Fibroblast of pulmonary artery (primary cell): Measurements from ENCODE around the gene SLC2A11.
"Not testable (repeated sequence)": the region's sequence is repeated elsewhere in the genome, so short reads cannot be mapped to it uniquely, and the experiment has no call there.

Experiments used
- DNase-seq: peaks from one replicate; pipeline ENCODE4 v3.0.0-alpha.2; 2010; ENCODE audit warnings: low read depth
- H3K4me3 ChIP-seq: replicated peaks from 2 replicates; pipeline ENCODE4 v1.5.1; 2011; ENCODE audit warnings: low read depth, mild to moderate bottlenecking, control low read depth, low read length, moderate library complexity
- TF ChIP-seq, protein P1 (sequence below): IDR thresholded peaks from 2 replicates; pipeline ENCODE4 v1.5.1; 2011; ENCODE audit warnings: mild to moderate bottlenecking, control low read depth, low read length, inconsistent platforms; ENCODE audit errors: missing control alignments

Gene SLC2A11

DNA sequence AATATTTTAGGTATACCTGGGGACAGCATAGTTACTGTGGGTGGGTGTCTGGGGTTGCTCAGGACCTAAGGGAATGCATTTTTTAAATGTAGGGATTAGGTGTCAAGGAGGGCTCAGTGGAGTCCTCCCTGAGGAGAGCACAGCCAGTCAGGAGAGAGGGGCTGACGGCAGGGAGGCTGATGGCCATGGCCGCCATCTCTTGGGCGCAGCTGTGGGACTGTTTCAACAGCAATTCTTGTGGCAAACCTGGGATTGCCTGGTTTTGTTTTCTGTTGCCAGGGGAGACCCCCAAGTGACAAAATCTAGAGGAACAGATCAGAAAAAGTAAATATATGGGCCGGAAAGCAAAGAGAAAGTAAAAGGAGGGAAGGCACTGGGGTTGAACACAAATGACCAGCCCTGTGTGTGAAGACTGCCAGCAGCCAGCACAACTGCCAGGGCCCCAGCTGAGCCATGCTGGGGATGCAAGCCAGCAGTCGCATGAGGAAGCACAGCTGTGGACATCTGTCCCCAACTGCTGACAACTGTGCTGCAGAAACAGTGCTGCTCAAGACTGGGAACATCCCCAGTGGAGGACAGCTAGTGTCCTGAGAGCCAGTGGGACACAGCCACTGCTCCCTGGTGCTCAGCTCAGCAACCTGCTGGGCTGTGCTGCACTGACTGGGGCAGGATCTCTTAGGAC is 47.0 kb downstream of the SLC2A11 start:
- DNase-seq = no peak
- H3K4me3 ChIP-seq = no peak overlapping the region
- TF ChIP-seq, protein P1, sequence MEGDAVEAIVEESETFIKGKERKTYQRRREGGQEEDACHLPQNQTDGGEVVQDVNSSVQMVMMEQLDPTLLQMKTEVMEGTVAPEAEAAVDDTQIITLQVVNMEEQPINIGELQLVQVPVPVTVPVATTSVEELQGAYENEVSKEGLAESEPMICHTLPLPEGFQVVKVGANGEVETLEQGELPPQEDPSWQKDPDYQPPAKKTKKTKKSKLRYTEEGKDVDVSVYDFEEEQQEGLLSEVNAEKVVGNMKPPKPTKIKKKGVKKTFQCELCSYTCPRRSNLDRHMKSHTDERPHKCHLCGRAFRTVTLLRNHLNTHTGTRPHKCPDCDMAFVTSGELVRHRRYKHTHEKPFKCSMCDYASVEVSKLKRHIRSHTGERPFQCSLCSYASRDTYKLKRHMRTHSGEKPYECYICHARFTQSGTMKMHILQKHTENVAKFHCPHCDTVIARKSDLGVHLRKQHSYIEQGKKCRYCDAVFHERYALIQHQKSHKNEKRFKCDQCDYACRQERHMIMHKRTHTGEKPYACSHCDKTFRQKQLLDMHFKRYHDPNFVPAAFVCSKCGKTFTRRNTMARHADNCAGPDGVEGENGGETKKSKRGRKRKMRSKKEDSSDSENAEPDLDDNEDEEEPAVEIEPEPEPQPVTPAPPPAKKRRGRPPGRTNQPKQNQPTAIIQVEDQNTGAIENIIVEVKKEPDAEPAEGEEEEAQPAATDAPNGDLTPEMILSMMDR = no peak

DNA sequence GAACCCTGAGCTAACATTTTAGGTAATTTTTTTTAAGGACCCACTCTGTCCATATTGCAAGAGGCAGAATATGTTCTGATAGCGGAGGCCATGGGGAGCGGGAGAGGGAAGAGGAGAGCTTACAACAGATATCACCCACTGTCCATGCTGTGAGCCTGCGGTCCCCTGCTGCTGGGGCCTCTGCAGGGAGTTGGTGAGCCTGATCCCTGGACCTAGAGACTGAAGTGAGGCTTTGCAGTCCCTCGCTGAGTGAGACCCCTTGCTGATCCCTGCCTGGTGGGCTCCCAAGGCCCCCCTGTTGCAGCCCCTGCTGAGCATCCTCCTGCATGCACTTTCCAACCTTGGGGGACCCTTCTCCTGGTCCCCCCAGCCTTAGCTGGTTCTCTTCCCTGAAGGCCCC is 49.0 kb downstream of the SLC2A11 start:
- TF ChIP-seq, protein P1 = no peak
- H3K4me3 ChIP-seq = no peak overlapping the region
- no peak for DNase-seq

DNA sequence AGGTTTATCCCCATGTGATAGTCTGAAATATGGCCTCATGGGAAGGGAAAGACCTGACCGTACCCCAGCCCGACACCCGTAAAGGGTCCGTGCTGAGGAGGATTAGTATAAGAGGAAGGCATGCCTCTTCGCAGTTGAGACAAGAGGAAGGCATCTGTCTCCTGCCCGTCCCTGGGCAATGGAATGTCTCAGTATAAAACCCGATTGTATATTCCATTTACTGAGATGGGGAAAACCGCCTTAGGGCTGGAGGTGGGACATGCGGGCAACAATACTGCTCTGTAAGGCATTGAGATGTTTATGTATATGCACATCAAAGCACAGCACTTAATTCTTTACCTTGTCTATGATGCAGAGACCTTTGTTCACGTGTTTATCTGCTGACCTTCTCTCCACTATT is 49.7 kb downstream of the SLC2A11 start:
- not testable (repeated sequence) for H3K4me3 ChIP-seq, DNase-seq

DNA sequence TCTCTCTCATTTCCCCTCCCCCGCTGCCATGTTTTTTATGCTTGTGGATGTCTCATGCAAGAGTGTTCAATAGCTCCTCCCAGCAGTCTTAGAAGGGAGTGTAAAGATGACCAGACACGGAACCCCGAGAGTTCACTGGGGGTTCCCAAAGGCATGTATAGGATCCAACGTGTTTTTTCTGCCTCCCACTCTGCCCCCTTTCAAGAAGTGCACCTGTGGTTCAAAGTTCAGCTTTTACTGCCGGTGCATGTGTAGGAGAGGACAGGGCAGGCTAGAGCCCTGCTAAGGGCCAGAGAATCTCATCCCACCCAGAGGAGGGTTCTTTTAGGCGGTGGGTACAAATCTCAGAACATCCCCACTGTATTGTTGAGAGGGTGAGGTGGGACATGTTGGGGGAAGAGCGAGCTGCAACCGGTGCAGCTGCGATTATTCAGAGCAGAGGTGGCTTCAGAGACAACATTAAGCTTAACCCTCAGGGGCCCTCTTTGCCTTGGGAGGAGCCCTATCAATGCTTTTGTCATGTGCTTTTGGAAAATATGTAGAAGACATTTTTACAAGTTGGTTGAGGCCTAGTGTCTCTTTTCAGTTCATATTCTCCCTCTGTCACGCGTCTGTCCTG is 51.0 kb downstream of the SLC2A11 start:
- DNase-seq = no peak
- TF ChIP-seq, protein P1 = no peak
- no peak overlapping the region for H3K4me3 ChIP-seq

DNA sequence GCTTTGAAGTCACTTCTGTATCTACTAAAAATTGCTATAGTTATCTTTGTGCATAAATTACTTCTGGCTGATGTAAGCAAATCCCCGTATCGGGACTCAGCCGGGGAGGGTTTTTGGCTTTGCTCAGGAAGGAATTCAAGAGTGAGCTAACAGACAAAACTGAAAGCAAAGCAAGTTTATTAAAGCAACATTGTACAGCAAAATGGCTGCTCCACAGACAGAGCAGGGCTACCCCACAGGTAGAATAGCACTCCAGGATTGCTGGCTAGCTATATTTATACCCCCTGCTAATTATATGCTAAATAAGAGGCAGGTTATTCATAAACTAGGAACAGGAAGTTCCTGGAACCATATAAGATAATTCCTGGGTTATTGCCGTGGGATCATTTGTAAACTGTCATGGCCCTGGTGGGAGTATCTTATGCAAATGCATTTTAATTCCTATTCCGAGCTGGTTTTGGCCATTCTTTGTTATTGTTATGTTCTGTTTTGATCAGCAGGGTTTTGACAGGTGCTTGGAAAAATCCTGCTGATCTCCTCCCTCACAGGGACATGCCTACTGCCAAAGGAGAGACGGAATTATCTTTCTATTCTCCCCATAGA is 51.7 kb downstream of the SLC2A11 start:
- DNase-seq = peak; percentile 37
- no peak overlapping the region for H3K4me3 ChIP-seq
- TF ChIP-seq, protein P1 = no peak

DNA sequence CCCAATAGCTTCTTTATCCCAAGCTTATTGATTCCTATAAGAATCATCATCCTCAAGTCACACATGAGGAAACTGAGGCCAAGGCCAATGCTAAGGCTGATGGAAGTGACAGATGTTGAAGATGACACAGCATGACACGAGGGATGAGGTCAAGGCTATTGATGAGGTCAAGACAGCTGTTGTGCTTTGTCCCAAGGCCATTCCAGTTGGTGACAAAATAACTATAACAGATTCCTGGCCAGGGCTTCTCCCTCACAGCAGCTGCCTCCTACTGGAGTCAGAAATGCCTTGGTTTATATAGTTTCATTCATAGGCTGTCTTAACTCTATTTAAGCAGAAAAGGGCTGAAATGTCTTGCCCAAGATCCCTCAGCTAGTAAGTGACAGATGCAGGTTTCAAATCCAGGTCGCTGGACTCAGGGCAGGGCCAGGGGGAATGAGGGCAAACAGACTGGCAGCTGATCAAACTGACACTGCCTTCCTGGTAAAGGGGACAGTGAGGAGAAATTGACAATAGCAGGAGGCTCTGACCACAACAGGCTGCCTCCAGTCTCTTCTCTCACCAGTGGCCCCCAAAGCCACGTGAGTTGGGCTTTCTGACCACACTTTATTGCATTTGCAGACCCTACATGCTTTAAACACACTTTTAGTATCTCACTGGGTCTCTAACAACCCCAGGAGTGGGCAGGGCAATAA is 53.0 kb downstream of the SLC2A11 start:
- TF ChIP-seq, protein P1 = no peak
- no peak for DNase-seq
- no peak overlapping the region for H3K4me3 ChIP-seq

DNA sequence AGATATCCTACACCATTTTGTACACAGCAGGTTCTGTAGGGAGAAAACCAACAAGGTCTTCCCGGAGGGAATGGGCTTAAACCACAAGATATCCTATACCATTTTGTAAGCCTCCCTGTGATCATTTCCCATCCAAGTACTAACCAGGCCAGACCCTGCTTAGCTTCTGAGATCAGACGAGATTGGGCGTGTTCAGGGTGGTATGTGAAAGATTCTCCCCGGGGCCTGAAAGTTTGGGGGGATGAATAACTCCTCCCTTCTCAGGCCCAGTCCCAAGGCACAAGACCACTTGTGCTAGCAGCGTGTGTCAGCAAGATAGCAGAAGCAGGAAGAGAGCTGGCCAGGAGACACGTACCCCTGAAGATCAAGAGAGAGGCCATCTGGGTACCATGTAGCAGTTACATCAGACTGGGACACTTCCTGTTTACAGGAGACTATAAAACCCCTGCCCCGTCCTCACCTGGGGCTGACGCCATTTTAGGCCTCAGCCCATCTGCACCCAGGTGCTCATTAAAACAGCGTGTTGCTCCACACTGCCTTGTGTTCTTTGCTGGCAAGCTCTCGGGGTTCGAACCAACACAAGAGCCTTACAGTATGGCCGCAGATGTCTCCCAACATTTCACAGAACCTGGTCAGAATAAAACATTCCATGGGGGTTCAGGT is 53.8 kb downstream of the SLC2A11 start:
- TF ChIP-seq, protein P1 = no peak
- H3K4me3 ChIP-seq = no peak overlapping the region
- DNase-seq = no peak
